Tibial artery (tissue), 4 donors: ENCODE results near the gene NACA.
"Not testable (repeated sequence)": the region's sequence is repeated elsewhere in the genome, so short reads cannot be mapped to it uniquely, and the experiment has no call there.

Experiments
- DNase-seq, 2 donors: peaks; one replicate each; pipeline ENCODE4 v3.0.0-alpha.2; 2019
- H3K27ac ChIP-seq, 2 donors: fragments of 200-600 bp; sonication (generic) in 1 of 2; 1 replicate in 1 of 2; 2 replicates in 1 of 2; pipeline ENCODE4 v1.5.1; 2018 to 2019; ENCODE audit warnings: mild to moderate bottlenecking in 1 of 2
- H3K27me3 ChIP-seq, 2 donors: fragments of 200-600 bp; sonication (generic) in 1 of 2; one replicate each; pipeline versions ENCODE4 v1.5.1 to v1.6.0; 2016 to 2019
- H3K36me3 ChIP-seq, 3 donors: fragments of 200-600 bp; sonication (generic) in 2 of 3; one replicate each; pipeline ENCODE4 v1.5.1; 2016 to 2019; ENCODE audit warnings: mild to moderate bottlenecking in 2 of 3
- H3K4me1 ChIP-seq, 4 donors: fragments of 200-600 bp; sonication (generic) in 2 of 4; 1 replicate in 3 of 4; 2 replicates in 1 of 4; pipeline ENCODE4 v1.5.1; 2016 to 2019
- H3K4me3 ChIP-seq, 2 donors: fragments of 200-600 bp; sonication (generic) in 1 of 2; 1 replicate in 1 of 2; 2 replicates in 1 of 2; pipeline ENCODE4 v1.5.1; 2018 to 2019; ENCODE audit warnings: mild to moderate bottlenecking in 2 of 2
- H3K9me3 ChIP-seq, 3 donors: fragments of 200-600 bp; sonication (generic) in 1 of 3; one replicate each; pipeline ENCODE4 v1.5.1; 2016 to 2019
- intact Hi-C: fragments of 100-400 bp; cut with DNase I; formaldehyde crosslinking; loops from one replicate; pipeline ENCODE4 v1.15.0; 2023; ENCODE audit warnings: low total_unique reads
- TF ChIP-seq, protein P1 (sequence below), 2 experiments: fragments of 200-600 bp in 1 of 2; fragments of 450-650 bp in 1 of 2; IDR thresholded peaks; one replicate each; pipeline ENCODE4 v1.5.1; 2017 to 2019; ENCODE audit warnings: antibody characterized with exemption in 2 of 2, mild to moderate bottlenecking in 1 of 2, moderate library complexity in 1 of 2

NACA gene

DNA sequence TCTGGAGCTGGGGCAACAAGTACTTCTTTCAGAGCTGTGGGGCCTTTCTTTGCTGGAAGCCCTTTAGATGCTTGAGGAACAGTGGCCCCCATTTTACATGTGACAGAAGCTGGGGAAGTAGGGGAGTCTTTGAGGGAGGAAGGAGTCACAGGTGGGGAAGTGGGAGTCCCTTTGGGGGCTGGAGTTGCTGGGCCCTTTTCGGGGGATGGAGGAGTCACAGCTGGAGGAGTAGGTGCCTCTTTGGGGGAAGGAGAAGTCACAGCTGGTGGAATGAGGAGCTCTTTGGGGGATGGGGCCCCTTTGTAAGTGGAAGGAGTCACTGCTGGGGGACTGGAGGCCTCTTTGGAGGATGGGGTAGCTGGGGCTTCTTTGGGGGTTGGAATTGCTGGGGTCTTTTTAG lies 8.6 kb downstream of the NACA start:
- H3K27me3 ChIP-seq = no peaks in the 10 kb centered on the region
- TF ChIP-seq, protein P1, sequence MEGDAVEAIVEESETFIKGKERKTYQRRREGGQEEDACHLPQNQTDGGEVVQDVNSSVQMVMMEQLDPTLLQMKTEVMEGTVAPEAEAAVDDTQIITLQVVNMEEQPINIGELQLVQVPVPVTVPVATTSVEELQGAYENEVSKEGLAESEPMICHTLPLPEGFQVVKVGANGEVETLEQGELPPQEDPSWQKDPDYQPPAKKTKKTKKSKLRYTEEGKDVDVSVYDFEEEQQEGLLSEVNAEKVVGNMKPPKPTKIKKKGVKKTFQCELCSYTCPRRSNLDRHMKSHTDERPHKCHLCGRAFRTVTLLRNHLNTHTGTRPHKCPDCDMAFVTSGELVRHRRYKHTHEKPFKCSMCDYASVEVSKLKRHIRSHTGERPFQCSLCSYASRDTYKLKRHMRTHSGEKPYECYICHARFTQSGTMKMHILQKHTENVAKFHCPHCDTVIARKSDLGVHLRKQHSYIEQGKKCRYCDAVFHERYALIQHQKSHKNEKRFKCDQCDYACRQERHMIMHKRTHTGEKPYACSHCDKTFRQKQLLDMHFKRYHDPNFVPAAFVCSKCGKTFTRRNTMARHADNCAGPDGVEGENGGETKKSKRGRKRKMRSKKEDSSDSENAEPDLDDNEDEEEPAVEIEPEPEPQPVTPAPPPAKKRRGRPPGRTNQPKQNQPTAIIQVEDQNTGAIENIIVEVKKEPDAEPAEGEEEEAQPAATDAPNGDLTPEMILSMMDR (IDR thresholded peaks at IDR 0.05) = no peak
- H3K4me1 ChIP-seq = peaks cover 0 to 54% (median 44%) of the 10 kb centered on the region in 4 donors
- H3K4me3 ChIP-seq = no peak overlapping the region
- H3K9me3 ChIP-seq = no peaks in the 10 kb centered on the region
- peak in 1 of 2 donors; percentile 31 for DNase-seq
- H3K36me3 ChIP-seq = peaks cover 32 to 86% (median 84%) of the 10 kb centered on the region in 3 donors
- intact Hi-C loops = no loop called here
- H3K27ac ChIP-seq = no peak overlapping the region

DNA sequence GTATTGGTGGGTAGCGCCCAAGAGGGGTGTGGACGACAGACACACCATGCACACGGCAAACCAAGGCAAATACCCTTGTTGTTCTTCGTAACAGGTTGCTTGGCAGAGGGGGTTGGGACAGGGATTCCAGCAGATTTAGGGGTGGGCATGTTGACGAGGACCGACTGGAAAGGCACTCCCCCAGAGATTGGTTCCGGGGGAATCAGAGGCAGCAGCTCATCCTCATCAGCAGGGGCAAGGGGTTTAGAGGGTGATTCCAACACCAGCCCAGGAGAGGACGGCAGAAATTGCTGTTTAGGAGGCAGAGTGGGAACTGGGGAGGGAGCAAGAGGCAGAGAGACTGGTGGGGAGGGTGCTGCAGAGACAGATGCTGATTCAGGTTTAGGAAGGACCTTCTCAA lies 9.3 kb downstream of the NACA start:
- intact Hi-C loops = no loop called here
- Histone ChIP-seq H3K36me3 (peaks cover 36 to 92% (median 81%) of the 10 kb centered on the region in 3 donors), H3K9me3 (no peaks in the 10 kb centered on the region), H3K27me3 (no peaks in the 10 kb centered on the region), H3K4me3 (no peak overlapping the region), H3K4me1 (peaks cover 0 to 47% (median 37%) of the 10 kb centered on the region in 4 donors), H3K27ac (no peak overlapping the region)
- TF ChIP-seq, protein P1 (IDR thresholded peaks at IDR 0.05) = no peak
- peak in 1 of 2 donors; percentile 40 for DNase-seq

DNA sequence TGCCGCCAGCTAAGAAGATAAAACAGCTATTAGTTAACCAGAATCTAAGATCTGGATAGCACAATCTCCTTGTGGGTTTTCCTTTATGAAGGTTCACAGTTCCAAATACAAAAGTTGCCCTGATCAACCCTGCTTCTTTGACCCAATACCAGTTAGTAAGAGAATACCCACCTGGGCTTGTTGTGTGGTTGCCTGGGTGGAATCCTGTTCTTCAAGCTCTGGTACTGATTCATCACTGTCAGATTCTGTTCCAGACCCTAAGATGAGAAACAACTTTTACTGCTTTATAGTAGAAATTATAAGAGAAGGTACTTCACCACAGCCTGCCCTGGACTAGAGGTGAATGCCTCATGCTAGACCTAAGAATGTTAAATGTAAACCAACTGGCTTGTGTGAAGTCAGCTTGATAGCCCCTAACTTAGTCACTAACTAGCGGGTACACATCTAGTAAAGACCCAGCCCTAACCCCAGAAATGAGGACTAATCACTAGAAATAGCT lies 10.6 kb downstream of the NACA start:
- intact Hi-C loops = no loop called here
- H3K27ac ChIP-seq = no peak overlapping the region

DNA sequence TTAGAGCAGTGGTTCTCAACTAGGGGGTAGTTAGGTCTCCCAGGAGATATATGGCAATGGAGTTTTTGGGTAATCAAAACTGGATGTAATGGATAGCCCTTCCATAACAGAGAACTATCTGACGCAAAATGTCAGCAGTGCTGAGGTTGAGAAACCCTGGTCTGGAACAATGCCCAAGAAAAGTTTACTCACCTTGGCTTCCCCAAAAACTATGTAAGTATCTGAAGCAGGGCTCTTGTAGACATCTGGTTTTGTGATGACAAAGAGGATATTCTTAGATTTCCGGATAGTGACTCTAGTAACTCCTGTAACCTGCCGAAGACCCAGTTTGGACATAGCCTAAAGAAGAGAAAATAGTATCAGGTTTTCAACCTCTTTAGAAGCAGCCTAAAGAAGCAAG lies 11.8 kb downstream of the NACA start:
- TF ChIP-seq, protein P1 (IDR thresholded peaks at IDR 0.05) = no peak
- Histone ChIP-seq H3K27ac (no peak overlapping the region), H3K9me3 (no peaks in the 10 kb centered on the region), H3K4me1 (peaks cover 0 to 26% (median 19%) of the 10 kb centered on the region in 4 donors), H3K4me3 (no peak overlapping the region), H3K27me3 (no peaks in the 10 kb centered on the region), H3K36me3 (peaks cover 36 to 72% (median 60%) of the 10 kb centered on the region in 3 donors)
- intact Hi-C loops = no loop called here
- no peak for DNase-seq

More for the DNA sequence above, 10.6 kb downstream of the NACA start:
- Histone ChIP-seq H3K4me3 (no peak overlapping the region), H3K9me3 (no peaks in the 10 kb centered on the region), H3K4me1 (peaks cover 0 to 35% (median 26%) of the 10 kb centered on the region in 4 donors), H3K27me3 (no peaks in the 10 kb centered on the region), H3K36me3 (peaks cover 36 to 84% (median 70%) of the 10 kb centered on the region in 3 donors)
- DNase-seq = no peak
- TF ChIP-seq, protein P1 (IDR thresholded peaks at IDR 0.05) = no peak

DNA sequence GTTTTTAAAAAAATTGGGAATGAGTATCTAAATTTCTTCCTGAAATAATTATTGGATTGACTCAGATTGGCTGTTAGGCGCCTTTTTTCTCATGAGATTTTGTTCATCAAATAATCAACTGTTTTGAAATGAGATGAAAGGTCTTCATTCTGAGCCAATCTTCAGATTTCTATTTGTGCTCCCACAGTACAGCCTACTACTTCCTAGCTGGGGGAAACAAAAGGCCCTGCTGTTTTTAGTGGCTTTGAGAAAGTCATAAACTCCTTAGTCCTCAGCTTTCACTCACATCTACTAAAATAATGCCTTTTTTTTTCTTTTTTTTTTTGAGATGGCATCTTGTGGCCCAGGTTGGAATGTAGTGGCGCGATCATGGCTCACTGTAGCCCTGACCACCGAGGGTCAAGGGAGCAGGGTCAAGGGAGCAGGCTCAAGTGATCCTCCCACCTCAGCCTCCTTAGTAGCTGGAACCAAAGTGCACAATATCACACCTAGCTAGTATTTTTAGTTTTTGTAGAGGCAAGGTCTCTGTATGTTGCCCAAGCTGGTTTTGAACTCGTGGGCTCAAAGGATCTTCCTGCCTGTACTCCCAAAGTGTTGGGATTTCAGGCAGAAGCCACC lies 15.2 kb downstream of the NACA start:
- no peaks in the 10 kb centered on the region for H3K27me3 ChIP-seq
- peaks cover 36 to 40% (median 37%) of the 10 kb centered on the region in 3 donors for H3K36me3 ChIP-seq
- TF ChIP-seq, protein P1 (IDR thresholded peaks at IDR 0.05) = no peak
- peak in 1 of 2 donors; percentile 5 for DNase-seq
- H3K4me3 ChIP-seq = no peak overlapping the region
- H3K9me3 ChIP-seq = no peaks in the 10 kb centered on the region
- no peak overlapping the region for H3K27ac ChIP-seq
- intact Hi-C loops = no loop called here
- no peaks in the 10 kb centered on the region for H3K4me1 ChIP-seq

DNA sequence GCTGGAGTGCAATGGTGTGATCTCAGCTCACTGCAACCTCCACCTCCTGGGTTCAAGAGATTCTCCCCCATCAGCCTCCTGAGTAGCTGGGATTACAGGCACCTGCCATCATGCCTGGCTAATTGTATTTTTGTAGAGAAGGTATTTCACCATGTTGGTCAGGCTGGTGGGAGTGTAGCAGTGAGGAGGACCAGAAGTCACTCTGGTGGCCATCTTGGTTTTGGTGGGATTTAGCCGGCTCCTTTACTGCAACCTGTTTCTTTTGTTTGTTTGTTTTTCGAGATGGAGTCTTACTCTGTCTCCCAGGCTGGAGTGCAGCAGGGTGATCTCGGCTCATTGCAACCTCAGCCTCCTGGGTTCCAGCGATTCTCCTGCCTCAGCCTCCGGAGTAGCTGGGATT lies 20.6 kb downstream of the NACA start:
- H3K27me3 ChIP-seq, intact Hi-C loops, H3K4me3 ChIP-seq, H3K36me3 ChIP-seq, H3K27ac ChIP-seq, H3K9me3 ChIP-seq, H3K4me1 ChIP-seq: not testable (repeated sequence)
- peak in 1 of 2 donors; percentile 28 for DNase-seq
